ENCODE measurements around the gene CACNA2D3.

CACNA2D3 gene

GRCh38 chr3:54345847-54346375 lies 223.6 kb downstream of the CACNA2D3 start:
- DNase-seq, result no peak

- no peak for DNase-seq
These were observed 224.7 kb downstream of the CACNA2D3 start for GRCh38 chr3:54347060-54347459.

GRCh38 chr3:54347933-54348332 lies 225.6 kb downstream of the CACNA2D3 start:
- no peak for DNase-seq

- no peak for DNase-seq
These were observed 226.9 kb downstream of the CACNA2D3 start for GRCh38 chr3:54349231-54349652.

DNA sequence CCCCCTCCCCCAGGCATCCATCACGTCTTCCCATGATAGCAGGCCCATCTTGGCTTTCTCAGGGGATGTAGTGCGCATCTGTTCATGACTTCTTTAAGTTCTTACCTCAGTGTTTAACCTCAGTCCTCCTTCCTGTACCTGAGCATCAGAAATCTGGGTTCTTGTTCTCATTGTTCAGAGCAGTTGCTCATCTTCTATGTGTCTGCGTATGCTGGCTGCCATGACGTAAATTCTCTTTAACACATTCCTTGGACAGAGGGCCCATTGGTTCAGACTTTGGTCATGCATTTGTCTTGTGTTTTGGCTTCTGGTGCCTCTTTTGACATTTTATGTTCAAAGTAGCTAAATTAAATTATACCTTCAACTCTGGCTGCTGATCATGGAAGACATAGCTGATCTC lies 227.3 kb downstream of the CACNA2D3 start:
- no peak for DNase-seq

GRCh38 chr3:54353546-54353945 lies 231.2 kb downstream of the CACNA2D3 start:
- DNase-seq, result no peak

DNA sequence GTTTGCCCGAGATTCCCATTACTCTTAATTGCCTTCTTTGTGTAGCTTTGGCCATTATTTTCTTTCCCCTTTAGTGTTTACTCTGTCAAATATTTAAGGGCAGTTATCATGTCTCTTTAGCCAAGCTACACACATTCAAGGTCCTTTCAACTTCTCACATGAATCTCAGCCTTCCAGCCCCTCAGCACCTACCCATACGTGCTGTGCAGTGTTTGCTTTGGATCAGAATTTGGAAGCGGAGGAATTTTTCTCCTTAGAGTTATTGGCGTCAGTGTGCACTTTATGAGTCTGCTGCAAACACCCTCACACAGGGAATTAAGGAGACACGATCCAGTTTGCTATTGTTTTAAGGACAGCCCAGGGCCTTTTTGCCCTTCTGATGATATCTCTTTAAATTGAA lies 231.6 kb downstream of the CACNA2D3 start:
- DNase-seq, result no peak

DNA sequence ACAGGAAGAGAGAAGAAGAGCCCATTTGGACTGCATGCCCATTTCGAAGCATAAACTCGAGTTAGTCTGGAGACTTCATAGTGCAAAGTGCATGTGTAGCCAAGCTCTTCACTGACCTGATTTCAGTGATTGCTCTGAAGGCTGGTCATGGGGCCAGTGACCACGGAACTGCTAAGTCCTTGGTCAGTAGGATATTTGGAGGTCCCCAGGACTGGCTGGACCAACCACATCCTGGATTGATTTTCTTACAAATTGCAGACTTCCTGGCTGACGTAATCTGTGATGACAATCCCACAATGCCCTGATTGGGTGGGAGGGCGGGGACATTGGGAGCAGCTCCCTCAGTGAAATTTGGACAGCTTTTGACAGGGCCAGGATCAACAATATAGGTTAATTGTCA lies 233.4 kb downstream of the CACNA2D3 start:
- DNase-seq, result no peak

- DNase-seq, result no peak
These were observed 234.1 kb downstream of the CACNA2D3 start for GRCh38 chr3:54356261-54357045.

DNA sequence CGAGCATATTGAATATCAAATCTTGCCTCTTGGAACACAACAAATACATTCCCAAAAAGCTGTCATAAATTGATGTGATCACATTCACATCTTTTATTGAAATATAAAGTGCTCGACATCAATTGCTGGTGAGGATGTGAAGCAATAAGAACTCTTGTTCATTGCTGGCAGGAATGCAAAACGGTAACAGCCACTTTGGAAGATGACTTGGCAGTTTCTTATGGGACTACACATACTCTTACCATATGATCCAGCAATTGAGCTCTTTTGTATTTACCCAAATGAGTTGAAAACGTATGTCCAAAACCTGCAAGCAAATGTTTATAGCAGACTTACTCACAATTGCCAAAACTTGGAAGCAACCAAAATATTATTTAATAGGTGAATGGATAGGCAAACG lies 234.9 kb downstream of the CACNA2D3 start:
- no peak for DNase-seq

DNA sequence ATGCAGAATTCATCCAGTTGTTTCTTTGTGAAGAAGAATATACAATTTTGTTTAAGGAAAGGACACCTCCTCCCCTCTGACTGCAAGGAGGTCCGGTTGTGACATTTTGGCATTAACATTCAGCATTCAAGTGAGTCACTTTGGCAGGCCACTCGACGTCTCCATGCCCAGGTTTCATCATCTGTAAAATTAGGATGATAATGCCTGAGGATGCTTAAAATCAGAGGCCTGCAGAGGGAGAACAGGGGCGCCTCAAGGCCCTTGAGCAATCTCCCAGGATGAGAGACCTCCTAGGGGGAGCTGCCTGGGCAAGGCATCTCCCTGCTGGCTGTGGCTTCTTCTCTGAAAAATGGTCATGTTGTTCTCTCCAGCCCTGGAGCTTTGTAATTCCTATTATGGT lies 236.0 kb downstream of the CACNA2D3 start:
- DNase-seq, result no peak

DNA sequence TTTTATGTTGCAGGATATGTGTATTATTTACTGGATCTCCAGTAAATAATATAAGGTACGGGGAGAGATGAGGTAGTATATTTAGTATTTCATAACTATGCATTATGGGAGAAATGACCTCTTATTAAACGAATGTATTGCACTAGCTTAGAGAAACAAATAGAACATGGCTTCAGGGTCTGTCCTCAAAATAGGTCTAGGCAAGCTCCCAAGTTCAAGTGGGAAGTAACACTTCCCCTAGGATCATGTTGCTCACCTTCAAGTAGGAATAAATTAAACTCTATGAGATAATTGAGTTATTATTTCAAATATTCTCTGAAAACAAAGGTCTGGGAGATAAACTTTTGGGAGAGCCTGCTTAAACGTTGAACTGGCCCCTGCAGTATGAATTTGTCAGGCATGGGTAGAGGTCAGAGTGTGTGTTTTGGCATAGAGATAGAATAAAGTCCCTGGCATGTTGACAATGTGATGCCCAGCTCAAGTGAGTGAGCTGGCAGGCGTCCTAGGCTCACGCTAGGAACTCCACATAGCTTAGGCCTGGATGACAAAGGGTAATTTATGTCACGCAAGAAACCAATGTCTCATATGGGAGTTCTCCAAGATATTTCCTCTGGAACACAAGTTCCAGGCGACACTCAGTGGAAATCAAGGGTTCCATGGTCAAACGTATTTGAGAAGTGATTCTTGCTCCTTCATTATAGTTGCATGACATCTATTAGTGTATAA lies 236.8 kb downstream of the CACNA2D3 start:
- no peak for DNase-seq

DNA sequence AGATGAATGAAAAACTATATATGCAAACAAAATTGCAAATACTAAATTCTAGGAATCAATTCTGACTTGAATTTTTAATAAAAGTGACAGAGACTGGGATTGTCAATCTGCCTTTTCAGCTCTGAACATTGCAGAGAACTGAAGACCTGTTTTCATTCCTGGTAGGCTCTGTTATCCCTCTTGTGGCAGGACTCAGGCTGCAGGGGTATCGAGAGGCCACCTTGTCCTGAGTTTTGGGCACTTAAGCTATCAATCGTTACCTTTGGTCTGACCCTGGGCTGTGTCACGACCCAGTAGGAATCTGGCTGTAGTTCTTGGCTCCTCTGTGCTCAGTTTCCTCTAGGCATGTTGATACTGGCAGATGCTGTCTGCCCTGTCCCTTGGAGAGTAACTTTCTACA lies 238.0 kb downstream of the CACNA2D3 start:
- no peak for DNase-seq

GRCh38 chr3:54361746-54362283 lies 239.5 kb downstream of the CACNA2D3 start:
- no peak for DNase-seq

DNA sequence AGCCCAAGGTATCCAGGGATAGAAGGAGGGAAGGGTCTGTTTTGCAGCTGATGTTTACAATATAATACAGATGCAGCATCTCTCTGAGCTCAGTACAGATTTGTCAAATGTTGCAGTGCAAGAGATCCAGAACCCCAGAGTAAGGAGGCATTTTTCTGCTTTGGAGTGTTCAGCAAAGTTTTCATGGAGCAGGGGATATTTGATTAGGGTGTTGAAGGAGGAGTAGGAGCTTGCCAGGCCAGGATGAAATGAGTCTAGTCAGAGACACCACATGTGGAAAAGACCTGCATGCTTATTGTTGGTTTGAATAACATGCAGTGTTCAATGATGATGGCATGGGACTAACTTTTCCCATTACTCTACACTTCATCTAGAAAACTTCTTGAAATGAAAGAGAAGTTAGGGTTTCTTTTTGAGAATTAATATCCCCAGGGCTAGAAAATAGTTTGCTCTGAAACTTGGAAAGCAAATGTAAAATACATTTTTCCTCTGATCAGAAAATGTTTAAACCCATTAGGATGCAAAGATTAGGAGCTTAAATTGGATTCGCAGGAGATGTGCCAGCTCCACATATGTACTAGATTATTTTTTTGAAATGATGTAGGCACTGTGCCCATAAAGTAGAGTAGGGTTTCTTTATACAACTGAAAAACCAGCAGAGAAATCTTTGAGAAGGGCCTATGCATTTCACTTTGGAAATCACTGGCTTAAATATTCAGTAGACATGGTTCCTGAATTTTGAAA lies 243.8 kb downstream of the CACNA2D3 start:
- DNase-seq, result no peak

DNA sequence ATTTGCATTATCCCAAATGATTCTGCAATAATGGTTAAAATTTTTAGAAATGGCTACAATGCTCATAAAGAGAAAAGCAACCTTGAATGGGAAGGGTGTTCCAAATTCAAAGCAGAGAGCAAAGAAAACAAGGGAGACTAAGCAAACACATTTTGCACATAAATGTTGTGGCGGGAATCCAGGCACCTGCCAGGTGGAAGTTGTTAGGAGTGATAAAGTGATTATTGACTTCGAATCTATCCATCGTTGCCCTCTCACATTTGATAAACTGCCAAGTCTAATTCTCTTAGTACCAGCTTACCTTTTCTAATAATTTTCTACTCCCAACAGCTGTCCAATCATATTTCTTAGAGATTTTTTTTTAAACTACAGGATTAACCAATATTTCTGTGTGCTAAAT lies 244.5 kb downstream of the CACNA2D3 start:
- no peak for DNase-seq

DNA sequence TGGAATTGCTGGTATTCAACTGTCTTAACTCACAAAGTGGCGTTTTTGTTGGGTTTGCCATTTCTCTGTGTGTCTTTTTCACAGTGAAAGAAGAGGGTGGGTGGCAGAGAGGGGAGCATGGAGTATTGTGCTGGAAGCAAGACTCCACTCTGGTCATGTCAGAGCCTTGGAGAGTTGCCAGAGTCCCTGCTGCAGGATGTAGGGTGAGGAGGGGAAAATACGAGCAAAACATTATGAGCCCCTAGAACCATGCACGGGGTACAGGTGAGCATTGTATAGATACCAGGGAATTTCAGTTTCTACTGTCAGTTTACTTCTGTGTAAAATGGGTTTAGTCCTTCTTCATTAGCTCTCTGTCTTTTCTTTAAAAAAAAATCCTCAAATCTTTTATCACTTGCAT lies 249.9 kb downstream of the CACNA2D3 start:
- no peak for DNase-seq

GRCh38 chr3:54374214-54374852 lies 252.0 kb downstream of the CACNA2D3 start:
- no peak for DNase-seq

DNA sequence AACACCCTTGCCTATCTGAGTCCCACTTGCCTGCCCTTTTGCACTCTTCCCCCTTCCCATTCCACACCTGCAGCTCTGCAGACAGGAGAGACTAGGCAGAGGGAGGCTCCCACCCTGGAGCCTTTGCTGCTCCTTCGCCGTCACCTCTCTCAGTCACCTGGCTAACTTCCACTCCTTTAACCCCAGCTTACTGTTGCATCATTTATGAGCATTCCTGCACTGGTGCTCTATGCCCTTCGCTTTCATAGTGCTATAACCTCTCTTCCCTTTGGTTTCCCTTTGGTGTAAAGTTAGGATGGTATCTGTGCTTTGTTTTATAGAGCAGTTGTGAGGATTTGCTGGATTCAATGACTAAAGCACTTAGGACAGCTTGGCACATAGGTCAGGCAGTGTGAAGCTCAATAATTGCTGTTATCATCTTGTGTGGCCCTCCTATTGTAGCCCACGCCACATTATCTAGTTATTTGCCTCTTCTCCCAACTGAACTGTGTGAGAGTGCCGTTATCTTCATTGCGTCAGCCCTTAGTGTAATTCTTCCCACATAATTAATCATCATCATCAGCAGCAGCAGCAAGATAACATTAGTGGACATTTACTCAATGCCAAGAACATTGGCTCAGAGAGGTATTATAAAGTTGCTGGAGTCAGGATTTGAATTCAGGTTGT lies 253.9 kb downstream of the CACNA2D3 start:
- no peak for DNase-seq

DNA sequence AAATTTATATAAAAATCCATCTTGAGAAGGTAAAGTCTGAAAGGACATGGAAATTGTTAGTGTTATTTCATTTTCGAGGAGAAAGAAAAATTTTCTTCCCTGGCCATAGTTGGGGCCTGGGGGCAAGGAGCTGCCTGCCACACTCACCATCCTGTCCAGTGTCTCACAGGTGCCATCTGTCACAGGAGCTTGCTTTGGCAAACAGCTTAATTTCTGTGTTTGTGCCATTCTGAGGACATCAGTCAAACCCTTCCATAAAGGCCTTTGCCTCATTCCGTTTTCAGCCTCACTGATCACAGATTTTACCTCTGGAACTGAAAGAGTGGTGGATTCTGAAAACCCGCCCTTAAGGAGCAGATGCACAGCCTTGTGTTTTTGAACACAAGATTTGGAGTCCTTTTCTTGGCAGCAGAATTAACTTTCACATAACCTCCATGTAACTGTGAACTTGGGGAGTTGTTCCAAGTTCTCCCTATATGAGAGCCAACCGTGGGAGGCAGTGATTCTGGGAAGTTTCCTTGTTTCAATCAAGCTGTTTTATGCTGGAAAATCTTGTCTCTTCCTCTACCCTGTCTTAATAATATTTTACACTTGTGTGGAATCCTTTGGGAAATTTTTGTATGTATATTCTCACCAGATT lies 254.7 kb downstream of the CACNA2D3 start:
- no peak for DNase-seq

DNA sequence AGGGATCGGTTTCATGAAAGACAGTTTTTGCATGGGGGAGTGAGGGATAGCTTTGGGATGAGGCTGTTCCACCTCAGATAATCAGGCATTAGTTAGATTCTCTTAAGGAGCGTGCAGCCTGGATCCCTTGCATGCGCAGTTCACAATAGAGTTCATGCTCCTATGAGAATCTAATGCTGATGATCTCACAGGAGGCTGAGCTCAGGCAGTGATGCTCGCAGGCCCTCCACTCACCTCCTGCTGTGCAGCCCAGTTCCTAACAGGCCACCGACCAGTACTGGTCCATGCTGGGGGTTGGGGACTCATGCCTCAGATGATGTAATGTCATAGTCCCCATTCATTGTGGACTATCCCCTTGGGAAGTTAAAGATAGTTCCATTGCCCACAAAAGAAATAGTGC lies 255.8 kb downstream of the CACNA2D3 start:
- no peak for DNase-seq

DNA sequence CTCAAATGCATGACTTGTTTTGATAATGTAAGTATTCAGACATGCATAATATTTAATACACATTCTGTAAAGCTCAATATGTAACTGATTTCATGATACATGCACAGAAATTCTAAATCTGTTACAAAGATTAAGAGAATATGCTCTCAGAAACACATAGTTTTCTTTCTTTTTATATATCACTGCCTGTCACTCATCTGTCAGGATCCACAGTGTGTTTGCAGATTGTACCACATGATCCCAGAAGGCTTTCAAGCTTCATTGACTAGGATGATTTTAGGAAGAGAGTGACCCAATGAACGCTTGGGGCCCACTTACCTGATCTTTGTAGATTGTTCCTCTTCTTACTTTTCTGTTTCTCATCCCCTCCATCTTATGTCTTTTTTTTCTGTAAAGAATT lies 261.9 kb downstream of the CACNA2D3 start:
- no peak for DNase-seq

Measured in CD4-positive, alpha-beta T cell treated with Interferon gamma for 1 hour (primary cell).